ENCODE measurements around the gene DHRS2. TPM values are rescaled to one million over a fixed set of nuclear protein-coding genes. Genes with fewer than 3 reads are reported as not detected.
A peak's percentile ranks its signal among the peaks of the same experiment; 100 is the strongest.

Gene DHRS2
- total and polyA plus RNA-seq, 10 of the 15 experiments (the other 5 are each of a cell fraction or from before 2014, with no cell fraction given): 0.09 to 1.8 (median 0.73) TPM; not detected in 1

DNA sequence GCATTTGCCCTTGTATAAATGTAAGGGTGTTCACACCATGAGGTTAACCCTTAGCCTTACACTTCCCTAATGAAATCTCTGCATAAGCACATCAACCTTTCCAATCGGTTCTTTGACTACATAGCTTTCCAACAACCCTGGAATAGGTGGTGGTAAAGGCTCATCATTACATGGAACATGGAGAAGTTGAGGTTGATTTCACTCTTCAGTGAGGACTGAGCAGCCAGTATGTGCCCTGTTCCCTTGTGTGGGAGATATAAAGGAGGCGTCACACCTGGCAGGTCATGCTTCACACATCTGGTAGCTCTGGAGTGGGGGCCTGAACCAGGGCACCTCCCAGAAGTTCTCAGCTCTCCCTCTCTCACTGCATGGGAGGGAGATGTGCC lies 35.8 kb upstream of the DHRS2 start:
- Histone ChIP-seq H3K9me3 (replicated peaks; ENCODE audit: control insufficient read depth, insufficient read depth, low read length) (no peaks in the 10 kb centered on the region; the same call in 2 of the 3 replicates), H3K27me3 (replicated peaks in 1 of 2; ENCODE audit: control insufficient read depth in 2 of 2, insufficient read depth in 2 of 2, low read length in 1 of 2) (no peaks in the 10 kb centered on the region), H3K27ac (ENCODE audit: control insufficient read depth, insufficient read depth) (no peak overlapping the region), H3K9ac (ENCODE audit: control insufficient read depth, insufficient read depth, low read length) (no peak overlapping the region), H3K4me3 (no peak overlapping the region), H4K20me1 (ENCODE audit: control insufficient read depth, insufficient read depth) (no peaks in the 10 kb centered on the region), H3K79me2 (ENCODE audit: control insufficient read depth, insufficient read depth, low read length) (no peaks in the 10 kb centered on the region), H3K4me2 (ENCODE audit: control insufficient read depth, insufficient read depth) (no peak overlapping the region), H3K36me3 (ENCODE audit: control insufficient read depth in 2 of 2, insufficient read depth in 2 of 2, low read length in 1 of 2) (no peaks in the 10 kb centered on the region), H2AFZ (ENCODE audit: control insufficient read depth, low read depth, low read length) (no peak overlapping the region), H3K4me1 (ENCODE audit: control insufficient read depth, insufficient read depth, low read length) (peaks cover 36% of the 10 kb centered on the region)
- ATAC-seq (no peak), FAIRE-seq (no peak), DNase-seq (ENCODE audit: low read depth, low spot score) (no peak)
- CTCF ChIA-PET: interaction anchor here (1.6 to 1.9 kb wide), 2 partner anchors 10 to 32 kb away, joined by 4 to 7 read pairs; no protein-coding TSS in a partner anchor
- POLR2A ChIA-PET: no interaction called here
- in situ Hi-C loops (cut with MboI) (no loop called here), intact Hi-C loops (cut with micrococcal nuclease; ENCODE audit: unreplicated experiment) (no loop called here)
- SMC1A ChIA-PET (ENCODE audit: uncharacterized antibody, unreplicated experiment): interaction anchor here (0.8 to 1.3 kb wide), 2 partner anchors 16 to 32 kb away, joined by 3 to 4 read pairs; no protein-coding TSS in a partner anchor
- TF ChIP-seq FOXK2 (IDR thresholded peaks at IDR 0.05): 0 out of 2 replicates have a peak, but pooled peaks have one; percentile 12
- TF ChIP-seq, protein P1, sequence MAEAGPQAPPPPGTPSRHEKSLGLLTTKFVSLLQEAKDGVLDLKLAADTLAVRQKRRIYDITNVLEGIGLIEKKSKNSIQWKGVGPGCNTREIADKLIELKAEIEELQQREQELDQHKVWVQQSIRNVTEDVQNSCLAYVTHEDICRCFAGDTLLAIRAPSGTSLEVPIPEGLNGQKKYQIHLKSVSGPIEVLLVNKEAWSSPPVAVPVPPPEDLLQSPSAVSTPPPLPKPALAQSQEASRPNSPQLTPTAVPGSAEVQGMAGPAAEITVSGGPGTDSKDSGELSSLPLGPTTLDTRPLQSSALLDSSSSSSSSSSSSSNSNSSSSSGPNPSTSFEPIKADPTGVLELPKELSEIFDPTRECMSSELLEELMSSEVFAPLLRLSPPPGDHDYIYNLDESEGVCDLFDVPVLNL (IDR thresholded peaks at IDR 0.05; ENCODE audit: low read depth, low read length): no peak
- no TSS peak for BruUV-seq (replicated peaks)
- WGBS (ENCODE audit: insufficient coverage, insufficient replicate concordance, low lambda C conversion rate, missing lambda C conversion rate): 96% methylated on average over 2 of the region's 2 CpGs
- RAD21 ChIA-PET (ENCODE audit: unreplicated experiment): no interaction called here

- no TSS peak for BruUV-seq (replicated peaks)
- peaks cover 41% of the 10 kb centered on the region for H3K4me1 ChIP-seq (ENCODE audit: control insufficient read depth, insufficient read depth, low read length)
- ChIA-PET SMC1A (ENCODE audit: uncharacterized antibody, unreplicated experiment) (interaction anchor here (0.8 to 1.3 kb wide), 2 partner anchors 16 to 31 kb away, joined by 3 to 4 read pairs; no protein-coding TSS in a partner anchor), RAD21 (ENCODE audit: unreplicated experiment) (no interaction called here), POLR2A (no interaction called here), CTCF (interaction anchor here (1.9 to 3.3 kb wide), 2 partner anchors 10 to 32 kb away, joined by 7 to 18 read pairs; no protein-coding TSS in a partner anchor)
- H3K27me3 ChIP-seq (replicated peaks in 1 of 2; ENCODE audit: control insufficient read depth in 2 of 2, insufficient read depth in 2 of 2, low read length in 1 of 2): no peaks in the 10 kb centered on the region
- no peaks in the 10 kb centered on the region; the same call in 2 of the 3 replicates for H3K9me3 ChIP-seq (replicated peaks; ENCODE audit: control insufficient read depth, insufficient read depth, low read length)
- H3K4me3 ChIP-seq: no peak overlapping the region
- H4K20me1 ChIP-seq (ENCODE audit: control insufficient read depth, insufficient read depth): no peaks in the 10 kb centered on the region
- no peak overlapping the region for H2AFZ ChIP-seq (ENCODE audit: control insufficient read depth, low read depth, low read length)
- no peak overlapping the region for H3K9ac ChIP-seq (ENCODE audit: control insufficient read depth, insufficient read depth, low read length)
- H3K4me2 ChIP-seq (ENCODE audit: control insufficient read depth, insufficient read depth): no peak overlapping the region
- H3K79me2 ChIP-seq (ENCODE audit: control insufficient read depth, insufficient read depth, low read length): no peaks in the 10 kb centered on the region
- no peak overlapping the region for H3K27ac ChIP-seq (ENCODE audit: control insufficient read depth, insufficient read depth)
- TF ChIP-seq MEF2A (IDR thresholded peaks at IDR 0.05; ENCODE audit: insufficient read depth, low read depth, low read length) (no peak), PAX5 (IDR thresholded peaks at IDR 0.05; ENCODE audit: borderline replicate concordance, low read depth, low read length) (no peak), NFYB (IDR thresholded peaks at IDR 0.05; ENCODE audit: insufficient read depth, low read depth, low read length) (no peak), EED (IDR thresholded peaks at IDR 0.05; ENCODE audit: low read depth) (no peak), ZSCAN29 (IDR thresholded peaks at IDR 0.05) (no peak), NR2F1 (conservative IDR thresholded peaks at IDR 0.05) (no peak), GATAD2B (conservative IDR thresholded peaks at IDR 0.05; ENCODE audit: low read depth) (no peak), CHD4 (IDR thresholded peaks at IDR 0.05) (no peak), ZNF384 (IDR thresholded peaks at IDR 0.05; ENCODE audit: borderline replicate concordance, low read depth, low read length) (no peak), E4F1 (IDR thresholded peaks at IDR 0.05; ENCODE audit: borderline replicate concordance, partially characterized antibody) (no peak)
- TF ChIP-seq, protein P2, sequence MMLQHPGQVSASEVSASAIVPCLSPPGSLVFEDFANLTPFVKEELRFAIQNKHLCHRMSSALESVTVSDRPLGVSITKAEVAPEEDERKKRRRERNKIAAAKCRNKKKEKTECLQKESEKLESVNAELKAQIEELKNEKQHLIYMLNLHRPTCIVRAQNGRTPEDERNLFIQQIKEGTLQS (IDR thresholded peaks at IDR 0.05; ENCODE audit: borderline replicate concordance, extremely low read depth, low read depth, low read length): no peak
- intact Hi-C loops (cut with micrococcal nuclease; ENCODE audit: unreplicated experiment): no loop called here
- in situ Hi-C loops (cut with MboI): no loop called here
- no peaks in the 10 kb centered on the region for H3K36me3 ChIP-seq (ENCODE audit: control insufficient read depth in 2 of 2, insufficient read depth in 2 of 2, low read length in 1 of 2)
- FAIRE-seq (no peak), ATAC-seq (no peak), DNase-seq (ENCODE audit: low read depth, low spot score) (no peak)
- 96% methylated on average over 1 of the region's 1 CpG for WGBS (ENCODE audit: insufficient coverage, insufficient replicate concordance, low lambda C conversion rate, missing lambda C conversion rate)
These were observed 35.4 kb upstream of the DHRS2 start for GRCh38 chr14:23600806-23601205.

Measured in GM12878 (cell line).